GM19043 (cell line): ENCODE results near the gene ECM1.
A peak's percentile ranks its signal among the peaks of the same experiment; 100 is the strongest.

Experiments
- ATAC-seq: cut with Tn5 transposase; IDR thresholded peaks from one replicate; pipeline ENCODE4 v1.9.1; 2021; ENCODE audit warnings: low read depth; ENCODE audit not compliant: unreplicated experiment

ECM1 gene

DNA sequence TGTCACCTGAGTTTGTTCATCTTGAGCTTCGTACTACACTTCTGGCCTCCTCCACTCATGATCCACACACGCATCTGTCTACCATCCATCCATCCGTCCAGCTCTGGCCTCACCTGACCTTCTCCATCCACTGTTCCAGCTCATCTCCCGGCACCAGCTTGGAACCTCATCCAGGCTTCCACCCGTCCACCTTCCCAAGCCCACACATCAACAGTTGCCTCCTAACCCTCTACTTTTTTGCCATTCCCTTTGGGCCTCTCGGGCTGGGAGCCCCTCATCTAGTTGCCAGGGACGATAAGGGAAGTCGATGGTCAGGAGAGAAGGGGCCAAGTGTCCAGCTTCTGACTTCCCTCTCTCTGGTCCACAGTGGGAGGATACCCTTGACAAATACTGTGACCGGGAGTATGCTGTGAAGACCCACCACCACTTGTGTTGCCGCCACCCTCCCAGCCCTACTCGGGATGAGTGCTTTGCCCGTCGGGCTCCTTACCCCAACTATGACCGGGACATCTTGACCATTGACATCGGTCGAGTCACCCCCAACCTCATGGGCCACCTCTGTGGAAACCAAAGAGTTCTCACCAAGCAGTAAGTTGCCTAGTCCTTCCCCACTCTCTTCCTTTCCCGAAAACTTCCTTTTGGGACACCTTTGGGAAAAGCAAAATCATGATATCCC is 4.2 kb downstream of the ECM1 start:
- ATAC-seq = no peak

DNA sequence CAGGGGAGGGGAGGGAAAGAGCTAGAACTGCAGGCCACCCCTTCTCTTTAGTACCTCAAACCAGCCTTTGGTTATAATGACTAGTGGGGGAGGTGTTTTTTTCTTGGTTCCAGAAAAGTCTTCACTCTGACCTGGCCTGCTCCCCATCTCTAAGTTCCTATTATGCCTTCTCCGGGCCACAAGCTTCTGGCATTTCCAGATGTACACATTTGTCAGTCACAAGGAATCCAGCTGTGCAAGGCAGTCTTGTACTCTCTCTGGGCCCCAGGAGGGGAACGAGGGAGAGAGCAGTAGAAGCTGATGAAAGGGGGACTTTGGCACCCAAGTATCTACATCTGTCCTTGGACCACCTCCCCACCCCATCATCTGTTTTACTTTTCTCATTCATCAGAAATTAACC is 4.9 kb downstream of the ECM1 start:
- ATAC-seq = no peak

DNA sequence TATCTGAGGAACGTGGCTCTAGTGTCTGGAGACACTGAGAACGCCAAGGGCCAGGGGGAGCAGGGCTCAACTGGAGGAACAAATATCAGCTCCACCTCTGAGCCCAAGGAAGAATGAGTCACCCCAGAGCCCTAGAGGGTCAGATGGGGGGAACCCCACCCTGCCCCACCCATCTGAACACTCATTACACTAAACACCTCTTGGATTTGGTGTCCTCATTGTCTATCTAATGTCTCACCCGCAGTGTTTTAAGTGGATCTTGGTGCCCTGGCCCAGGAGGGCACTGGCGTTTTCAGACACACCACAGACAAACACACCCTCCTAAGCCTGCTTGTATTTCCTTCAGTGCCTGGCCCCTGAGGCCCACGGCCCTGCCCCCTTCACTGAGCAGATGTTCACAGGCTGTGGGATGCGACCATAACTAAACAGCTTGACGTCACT is 5.5 kb downstream of the ECM1 start:
- ATAC-seq = no peak

DNA sequence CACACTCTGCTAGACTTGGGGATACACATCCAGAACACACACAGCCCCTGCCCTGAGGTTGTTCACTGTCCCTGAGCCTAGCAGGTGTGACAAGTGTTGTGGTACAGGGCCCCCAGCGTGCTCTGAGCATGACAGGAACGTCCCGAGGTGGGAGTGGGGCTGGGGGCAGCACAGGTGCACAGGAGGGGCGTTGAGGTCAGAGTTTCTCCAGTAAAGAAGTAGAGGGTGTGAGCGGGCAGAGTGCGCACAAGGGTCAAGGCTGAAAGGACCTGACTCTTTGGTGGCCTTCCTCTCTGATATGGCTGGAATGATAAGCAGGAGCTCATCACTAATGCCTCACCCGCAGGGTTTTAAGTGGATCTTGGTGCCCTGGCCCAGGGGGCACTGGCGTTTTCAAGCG is 6.4 kb downstream of the ECM1 start:
- ATAC-seq = no peak

DNA sequence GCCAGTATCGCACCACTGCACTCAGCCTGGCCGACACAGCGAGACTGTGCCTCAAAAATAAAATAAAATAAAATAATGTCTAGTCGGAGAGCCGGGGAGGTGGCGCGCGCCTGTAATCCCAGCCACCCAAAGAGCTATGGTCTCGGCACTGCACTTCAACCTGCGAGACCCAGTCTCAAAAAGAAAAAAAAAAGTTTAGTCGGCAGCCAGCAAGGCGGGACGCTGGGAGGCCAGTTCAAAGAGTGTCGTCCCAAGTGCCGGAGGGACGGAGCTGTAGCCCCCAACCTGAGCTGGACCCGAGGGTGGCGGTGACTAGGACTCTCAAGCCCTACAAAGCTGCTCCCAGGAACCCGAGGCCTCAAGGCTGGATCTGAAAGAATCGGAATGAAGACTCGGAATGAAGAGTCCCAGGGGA is 7.0 kb downstream of the ECM1 start:
- no peak for ATAC-seq

DNA sequence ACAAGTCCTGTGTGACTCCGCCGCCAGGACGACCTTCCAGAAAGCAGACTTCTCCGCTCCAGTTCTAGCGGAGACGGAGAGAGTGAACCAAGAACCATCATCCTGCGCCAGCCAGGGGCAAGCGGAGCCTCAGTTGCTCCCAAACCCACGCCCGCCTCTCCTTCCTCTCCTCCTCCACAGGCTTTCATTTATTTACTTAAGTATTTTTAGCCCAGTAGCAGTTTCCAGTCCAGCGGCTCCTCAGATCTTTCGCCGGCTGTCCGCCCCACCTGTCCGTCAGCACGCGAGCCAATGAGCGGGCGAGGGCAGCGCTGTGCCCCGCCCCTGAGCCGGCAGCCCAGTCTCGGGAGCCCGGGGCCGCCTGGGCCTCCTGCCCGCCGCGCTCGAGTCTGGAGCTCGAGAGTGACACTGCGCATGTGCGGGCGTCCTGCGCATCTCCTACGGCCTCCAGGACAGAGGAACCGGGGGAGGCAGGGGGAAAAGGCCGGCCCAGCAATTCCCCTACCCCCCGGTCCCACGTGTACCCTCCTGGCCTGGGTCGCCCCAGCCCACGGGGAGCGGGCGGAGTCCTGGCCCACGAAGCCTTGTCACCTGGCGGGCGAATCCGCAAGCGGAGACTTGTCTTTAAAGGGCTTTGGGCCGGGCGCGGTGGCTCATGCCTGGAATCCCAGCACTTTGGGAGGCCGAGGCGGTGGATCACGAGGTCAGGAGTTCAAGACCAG is 7.6 kb downstream of the ECM1 start, which contains the start of gene FALEC:
Gene FALEC, plus strand, starts transcription at position 425 of the 722 bp plus-strand sequence.
- ATAC-seq = peak; percentile 96

DNA sequence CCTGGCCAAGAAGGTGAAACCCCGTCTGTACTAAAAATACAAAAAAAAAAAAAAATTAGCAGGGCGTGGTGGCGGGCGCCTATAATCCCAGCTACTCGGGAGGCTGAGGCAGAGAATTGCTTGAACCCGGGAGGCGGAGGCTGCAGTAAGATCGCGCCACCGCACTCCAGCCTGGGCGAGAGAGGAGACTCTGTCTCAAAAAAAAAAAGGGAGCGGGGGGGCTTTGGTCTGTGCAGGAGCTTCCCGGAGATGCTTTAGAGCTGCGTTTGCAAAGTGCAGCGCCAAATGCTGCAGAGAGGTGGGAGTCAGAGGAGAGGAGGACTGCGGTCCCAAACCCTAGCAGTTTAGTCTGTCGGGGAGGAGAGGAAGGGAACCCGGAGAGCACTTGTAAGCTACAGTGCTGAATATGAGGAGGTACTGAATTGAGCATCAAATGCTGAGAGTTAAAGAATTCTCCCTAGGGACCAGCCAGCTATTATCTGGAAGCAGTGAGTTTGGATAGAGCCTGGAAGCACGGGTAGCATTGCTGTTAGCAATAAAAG is 8.2 kb downstream of the ECM1 start:
- ATAC-seq = no peak

DNA sequence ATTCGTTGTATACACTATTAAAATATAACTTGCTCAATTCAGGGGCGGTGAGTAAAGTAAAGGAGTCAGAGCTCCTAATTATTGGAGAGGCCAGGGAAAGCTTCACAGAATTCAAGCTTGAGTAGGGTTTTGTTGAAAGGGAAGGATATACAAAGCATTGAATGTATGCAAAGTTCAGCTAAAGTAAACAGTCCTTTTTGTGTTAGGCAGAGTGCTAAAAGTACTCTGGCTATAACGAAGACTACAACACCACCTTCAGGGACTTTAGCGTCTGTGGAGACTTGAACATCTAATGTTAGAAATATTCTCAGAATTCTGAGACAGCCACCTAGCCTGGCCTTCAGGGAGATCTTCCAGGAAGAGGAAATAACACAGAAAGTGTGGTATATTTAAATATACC is 8.7 kb downstream of the ECM1 start:
- no peak for ATAC-seq

DNA sequence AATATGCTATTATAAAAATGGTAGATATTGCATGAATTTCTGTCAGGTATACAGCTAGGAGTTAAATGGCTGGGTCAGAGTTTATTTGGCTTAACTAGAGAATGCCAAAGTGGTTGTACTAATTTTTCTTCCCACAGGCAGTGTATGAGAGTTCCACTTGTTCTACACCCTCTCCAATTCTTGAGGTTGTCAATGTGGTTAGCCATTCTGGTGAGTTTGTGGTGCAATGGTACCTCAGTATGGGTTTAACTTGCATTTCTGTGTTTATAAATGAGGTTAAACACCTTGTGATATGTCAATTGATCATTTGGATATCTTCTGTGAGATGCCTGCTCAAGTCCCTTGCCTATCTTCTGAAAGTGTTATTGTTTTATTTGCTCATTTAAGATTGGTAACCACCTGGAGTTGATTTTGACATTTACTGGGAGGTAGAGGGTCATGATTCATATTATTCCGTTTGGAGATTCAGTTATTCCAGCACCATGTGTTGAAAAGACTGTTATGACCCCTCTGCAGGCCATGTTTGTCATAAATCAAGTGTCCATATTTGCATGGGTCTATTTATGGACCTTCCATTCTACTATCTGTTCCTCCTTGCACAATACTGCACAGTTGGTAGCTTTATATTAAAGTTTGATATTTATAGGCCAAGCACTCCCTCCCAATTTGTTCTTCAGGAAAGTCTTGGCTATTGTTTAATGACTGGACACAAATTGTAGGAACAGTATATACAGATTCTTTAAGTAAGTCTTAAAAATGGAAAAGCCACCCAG is 13.5 kb downstream of the ECM1 start:
- ATAC-seq = no peak

DNA sequence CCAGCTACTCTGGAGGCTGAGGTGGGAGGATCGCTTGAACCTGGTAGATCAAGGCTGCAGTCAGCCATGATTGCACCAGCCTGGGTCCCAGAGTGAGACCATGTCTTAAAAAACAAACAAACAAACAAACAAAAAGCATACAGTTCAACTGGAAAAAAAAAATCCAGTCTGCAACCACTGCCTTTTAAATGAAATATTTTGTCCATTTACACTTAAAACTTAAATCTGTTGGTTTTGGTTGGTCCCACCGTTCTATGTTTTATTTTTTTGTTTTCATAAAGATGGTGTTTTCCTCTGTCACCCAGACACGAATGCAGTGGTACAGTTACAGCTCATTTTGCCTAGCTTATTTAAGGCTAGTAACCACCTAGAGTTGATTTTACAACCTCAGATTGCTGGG is 17.4 kb downstream of the ECM1 start:
- ATAC-seq = no peak

DNA sequence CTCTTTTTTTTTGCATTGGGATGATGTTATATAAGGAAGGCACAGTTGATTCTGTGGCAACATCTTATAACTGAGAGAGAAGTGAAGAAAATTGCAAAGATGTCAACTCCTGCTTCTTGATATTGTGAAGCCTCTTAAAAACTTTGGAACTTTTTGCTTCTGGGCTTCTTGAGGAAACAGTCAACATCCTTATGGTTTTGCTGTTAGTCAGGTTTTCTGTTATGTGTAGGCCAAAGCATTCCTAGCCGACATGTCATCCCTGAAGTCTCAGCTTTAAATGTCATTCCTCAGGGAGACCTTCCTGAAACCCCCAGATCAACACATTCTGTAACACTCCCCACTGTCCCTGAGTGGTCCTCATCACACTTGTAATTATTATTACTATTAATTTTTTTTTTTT is 20.3 kb downstream of the ECM1 start:
- no peak for ATAC-seq

DNA sequence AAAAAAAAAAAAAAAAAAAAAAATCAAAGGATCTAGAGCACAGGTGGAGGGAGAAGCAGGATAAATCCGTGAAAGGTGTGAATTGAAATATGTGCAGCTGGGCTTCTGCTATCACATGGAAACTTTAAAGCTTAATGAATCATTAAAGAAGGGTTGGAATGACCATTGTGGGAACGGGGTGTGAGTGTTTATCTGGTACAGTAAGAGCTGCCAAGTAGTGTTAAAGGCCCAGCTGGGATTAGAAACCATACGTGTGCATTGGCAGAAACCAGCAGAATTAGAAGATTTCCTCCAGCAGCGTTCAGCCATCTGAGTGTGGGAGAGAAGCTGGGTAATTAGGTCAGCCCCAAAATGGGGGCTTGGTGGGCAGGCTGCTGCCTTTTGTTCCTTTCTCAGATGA is 21.1 kb downstream of the ECM1 start:
- no peak for ATAC-seq

DNA sequence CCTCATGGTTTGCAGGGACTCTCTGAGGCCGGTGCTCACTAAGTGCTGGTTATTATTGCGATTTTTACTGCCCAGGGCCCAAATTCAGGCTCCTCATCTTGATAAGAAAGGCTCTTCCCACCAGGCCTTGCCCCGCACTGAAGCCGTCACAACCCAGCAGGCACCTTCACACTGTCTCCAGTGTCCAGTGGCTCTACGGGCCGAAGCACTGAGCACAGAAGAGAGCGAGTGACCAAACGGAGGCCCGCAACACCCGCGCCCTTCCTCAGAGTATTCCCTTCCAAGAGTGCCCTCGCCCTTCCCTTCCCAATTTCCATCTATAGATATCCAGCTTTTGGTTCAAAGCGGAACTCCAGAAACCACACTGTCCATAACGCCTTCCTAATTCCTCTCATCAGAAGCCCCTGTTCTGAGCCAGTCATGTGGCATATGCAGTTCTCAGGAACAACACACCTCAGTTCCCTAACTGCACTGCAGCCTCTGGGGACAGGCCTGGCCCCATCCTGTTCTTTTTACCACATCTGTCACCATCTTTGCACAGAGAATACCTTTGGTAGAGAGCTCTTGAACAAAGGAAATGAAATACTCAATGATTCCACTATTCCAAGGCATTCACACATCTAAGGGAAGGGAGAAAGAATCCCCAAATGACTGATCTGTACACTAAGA is 22.7 kb downstream of the ECM1 start:
- no peak for ATAC-seq

DNA sequence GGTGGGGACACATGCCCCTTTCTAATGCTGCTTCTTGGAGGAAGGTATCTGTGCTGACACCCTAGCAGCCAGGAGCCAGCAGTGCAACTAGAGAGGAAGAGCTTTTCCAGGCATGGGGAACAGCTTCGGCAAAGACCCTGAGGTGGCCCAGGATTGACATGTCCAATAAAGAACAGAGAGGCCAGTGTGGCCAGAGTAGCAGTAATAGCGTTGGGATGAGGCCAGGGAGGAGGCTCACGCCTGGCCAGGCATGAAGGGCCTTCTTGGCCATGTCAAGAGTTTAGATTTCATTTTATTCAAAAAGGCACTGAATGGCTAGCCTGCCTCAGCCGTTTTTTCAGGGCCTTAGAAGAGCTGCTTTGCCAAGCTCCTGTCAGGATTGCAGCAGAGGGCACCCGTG is 25.0 kb downstream of the ECM1 start:
- no peak for ATAC-seq

DNA sequence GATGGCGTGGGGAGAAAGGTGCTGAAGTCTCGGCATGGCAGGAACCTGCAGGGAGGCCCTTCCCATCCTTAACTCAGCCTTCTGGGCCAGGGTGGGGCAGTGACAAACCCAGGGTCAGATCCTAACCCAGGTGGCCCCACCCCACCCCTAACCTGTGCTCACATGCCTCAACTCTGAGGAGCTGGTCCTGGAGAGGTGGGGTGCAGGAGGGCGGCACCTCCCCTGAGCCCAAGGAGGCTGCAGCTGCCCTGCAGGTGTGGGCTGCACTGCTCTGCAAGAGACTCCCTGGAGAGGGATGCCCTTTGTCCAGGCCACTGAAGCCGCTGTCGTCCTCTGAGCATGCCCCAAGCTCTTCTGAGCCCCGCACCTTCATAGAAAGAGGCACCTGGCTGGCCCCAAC is 26.1 kb downstream of the ECM1 start:
- ATAC-seq = no peak

DNA sequence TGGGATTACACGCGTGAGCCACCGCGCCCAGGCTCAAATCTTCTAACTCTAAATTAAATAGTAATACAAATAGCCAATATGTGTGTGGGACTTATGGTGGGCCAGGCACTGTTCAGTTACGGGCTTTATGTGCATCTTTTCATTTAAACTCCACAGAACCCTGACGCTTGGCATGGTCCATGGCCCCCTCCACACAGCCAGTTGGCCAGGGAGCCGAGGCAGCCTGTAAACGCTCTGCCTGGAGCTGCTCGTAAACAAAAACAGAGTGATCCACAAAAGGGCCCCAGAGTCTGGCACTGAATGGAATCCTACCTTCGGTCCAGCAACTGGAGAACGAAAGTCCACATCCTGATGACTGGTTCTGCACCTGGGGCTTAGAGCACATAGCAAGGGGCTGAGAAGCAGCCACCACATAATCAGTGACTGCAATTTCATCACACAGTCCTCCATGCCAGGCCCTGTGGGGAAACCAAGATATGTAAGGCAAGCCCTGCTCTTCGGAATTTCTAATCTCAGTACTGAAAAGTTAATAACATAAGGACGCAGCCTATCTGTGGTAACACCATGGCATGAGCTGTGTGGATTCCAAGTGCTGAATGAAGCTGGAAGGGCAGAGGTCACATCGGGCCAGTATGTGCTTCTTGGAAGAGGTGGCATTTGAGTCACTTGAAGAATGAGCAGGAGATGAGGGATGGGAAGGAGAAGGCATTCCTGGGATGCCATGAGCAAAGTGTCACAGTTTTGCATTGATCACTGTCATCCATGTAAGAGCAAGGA is 27.8 kb downstream of the ECM1 start:
- no peak for ATAC-seq

DNA sequence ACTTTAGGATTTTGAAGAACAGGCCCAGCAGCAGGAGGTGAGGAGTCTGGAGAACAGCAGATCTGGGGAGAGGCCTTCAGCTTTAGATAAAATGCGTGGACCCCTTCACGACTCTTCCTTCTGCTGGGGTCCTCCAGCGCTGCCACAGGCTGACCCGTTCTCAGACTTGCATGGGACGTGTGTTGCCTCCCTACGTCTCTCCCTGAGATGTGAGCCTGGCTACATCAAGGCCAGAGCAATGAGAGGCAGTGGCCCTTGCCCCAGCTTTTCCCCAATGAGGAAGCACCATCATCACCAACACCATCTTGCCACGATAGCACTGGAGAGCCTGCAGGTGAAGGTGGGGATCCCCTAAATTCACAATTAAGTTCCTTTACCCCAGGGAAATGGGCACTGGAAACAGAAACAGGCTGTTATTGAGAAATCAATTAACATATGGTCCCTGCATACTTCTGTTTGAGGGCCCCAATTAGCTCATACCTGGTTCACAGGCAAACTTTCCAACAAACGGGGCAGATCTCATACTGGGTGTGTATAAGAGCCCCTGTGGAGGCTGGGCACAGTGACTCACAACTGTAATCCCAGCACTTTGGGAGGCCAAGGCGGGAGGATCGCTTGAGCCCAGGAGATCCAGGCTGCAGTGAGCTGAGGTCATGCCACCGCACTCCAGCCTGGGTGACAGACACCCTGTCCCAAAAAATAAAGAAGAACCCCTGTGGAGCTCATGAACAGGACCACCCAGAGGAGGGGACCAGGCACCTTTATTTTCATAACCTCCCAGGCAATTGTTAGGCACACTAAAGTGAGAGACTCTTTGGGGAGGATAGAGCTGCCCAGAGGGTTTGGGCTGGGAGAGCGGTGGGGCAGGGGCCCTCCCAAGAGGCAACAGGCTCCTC is 29.2 kb downstream of the ECM1 start:
- no peak for ATAC-seq

DNA sequence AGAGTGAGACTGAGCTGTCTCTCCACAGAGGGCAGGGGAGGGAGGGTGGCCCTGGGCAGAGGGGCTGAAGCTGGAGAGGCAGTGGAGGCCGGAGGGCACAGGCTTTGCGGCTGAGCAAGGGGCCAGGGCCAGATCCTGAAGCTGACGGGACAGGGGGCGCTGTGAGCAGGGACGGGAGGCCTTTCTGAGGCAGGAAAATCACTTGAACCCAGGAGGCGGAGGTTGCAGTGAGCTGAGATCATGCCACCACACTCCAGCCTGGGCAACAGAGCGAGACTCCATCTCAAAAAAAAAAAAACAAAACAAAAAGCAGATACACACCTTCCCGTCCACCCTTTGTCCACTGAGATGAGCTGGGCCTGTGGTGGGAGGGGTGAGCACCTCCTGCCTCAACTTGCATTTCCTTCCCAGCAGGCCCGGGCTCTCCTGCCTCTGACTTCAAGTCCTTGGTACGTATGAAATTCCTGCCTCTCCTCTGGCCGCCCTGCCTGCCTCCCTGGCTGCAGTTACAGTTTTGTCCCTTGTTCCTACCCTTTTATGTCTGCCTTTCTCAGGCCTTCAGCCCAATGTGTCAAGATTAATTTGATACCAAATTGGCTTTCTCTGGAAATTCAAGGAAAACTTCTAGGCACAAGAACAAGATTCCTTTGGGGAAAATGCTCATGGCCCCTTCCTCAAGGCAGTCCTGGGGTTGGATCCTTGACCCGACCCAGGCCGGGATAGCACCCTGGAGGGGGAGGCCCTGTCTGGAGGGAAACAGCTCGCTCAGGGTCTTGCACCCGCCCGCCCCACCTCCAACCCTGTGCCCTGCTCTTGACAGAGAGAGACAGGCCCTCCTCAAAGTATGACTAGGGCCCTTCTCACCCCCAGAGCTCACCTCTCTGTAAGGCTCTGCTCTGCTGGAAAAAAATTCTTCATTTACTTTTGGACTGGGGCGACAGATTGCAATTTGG is 30.1 kb downstream of the ECM1 start:
- no peak for ATAC-seq
